ENCODE measurements around the gene GNG2.

GNG2 gene

DNA sequence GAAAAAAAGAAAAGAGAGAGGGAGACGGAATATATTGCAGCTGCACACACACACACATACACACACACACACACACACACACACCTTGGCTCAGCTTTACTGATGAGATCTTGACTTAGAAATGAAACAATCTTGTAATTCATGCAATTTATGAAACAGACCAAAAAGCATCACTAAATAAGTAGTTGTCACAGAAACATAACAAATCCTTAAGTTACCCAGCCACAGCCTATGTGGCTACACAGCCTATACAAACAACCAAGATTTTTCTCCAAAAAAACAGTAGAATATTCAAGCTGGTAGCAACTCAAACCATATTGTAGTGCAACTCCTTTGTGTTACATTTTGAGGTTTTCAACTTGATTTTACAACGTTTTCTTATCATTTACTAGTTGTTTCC, 37.9 kb upstream of the GNG2 start:
- TF ChIP-seq, protein P1, sequence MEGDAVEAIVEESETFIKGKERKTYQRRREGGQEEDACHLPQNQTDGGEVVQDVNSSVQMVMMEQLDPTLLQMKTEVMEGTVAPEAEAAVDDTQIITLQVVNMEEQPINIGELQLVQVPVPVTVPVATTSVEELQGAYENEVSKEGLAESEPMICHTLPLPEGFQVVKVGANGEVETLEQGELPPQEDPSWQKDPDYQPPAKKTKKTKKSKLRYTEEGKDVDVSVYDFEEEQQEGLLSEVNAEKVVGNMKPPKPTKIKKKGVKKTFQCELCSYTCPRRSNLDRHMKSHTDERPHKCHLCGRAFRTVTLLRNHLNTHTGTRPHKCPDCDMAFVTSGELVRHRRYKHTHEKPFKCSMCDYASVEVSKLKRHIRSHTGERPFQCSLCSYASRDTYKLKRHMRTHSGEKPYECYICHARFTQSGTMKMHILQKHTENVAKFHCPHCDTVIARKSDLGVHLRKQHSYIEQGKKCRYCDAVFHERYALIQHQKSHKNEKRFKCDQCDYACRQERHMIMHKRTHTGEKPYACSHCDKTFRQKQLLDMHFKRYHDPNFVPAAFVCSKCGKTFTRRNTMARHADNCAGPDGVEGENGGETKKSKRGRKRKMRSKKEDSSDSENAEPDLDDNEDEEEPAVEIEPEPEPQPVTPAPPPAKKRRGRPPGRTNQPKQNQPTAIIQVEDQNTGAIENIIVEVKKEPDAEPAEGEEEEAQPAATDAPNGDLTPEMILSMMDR (IDR thresholded peaks at IDR 0.05; ENCODE audit: low read depth, low read length): no peak
- H3K4me3 ChIP-seq (replicated peaks in 1 of 2; ENCODE audit: low read depth in 2 of 2, low read length in 2 of 2): no peak overlapping the region
- DNase-seq (ENCODE audit: low read depth in 2 of 2): no peak

DNA sequence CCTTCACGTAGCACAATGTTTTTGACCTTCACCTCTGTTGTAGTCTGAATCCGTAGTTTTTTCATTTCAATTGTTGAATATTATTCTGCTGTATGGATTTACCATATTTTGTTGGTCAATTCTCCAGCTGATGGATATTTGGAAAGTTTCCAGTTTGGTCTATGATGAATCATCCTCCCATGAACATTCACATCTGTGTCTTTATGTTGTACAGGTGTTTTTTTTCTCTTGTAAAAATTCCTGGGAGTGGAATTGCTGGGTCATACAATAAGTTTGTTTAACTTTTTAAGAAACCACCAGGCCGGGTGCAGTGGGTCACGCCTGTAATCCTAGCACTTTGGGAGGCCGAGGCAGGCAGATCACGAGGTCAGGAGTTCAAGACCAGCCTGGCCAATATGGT, 36.7 kb upstream of the GNG2 start:
- H3K4me3 ChIP-seq (replicated peaks in 1 of 2; ENCODE audit: low read depth in 2 of 2, low read length in 2 of 2): no peak overlapping the region
- peak in 1 of 2 donors; percentile 26 for DNase-seq (ENCODE audit: low read depth in 2 of 2)
- TF ChIP-seq, protein P1 (IDR thresholded peaks at IDR 0.05; ENCODE audit: low read depth, low read length): no peak

DNA sequence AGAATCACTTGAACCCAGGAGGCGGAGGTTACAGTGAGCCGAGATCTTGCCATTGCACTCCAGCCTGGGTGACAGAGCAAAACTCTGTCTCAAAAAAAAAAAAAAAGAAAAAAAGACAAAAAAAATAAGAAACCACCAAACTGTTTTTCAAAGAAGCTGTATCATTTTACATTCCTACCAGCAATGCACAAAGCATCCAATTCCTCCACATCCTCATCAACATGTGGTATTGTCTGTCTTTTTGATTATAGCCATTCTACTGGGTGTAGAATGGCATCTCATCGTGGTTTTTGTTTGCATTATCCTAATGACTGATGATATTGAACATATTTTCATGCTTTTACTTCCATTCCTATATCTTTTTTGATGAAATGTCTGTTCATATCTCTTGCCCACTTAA, 36.2 kb upstream of the GNG2 start:
- no peak overlapping the region for H3K4me3 ChIP-seq (replicated peaks in 1 of 2; ENCODE audit: low read depth in 2 of 2, low read length in 2 of 2)
- TF ChIP-seq, protein P1 (IDR thresholded peaks at IDR 0.05; ENCODE audit: low read depth, low read length): no peak
- no peak for DNase-seq (ENCODE audit: low read depth in 2 of 2)

DNA sequence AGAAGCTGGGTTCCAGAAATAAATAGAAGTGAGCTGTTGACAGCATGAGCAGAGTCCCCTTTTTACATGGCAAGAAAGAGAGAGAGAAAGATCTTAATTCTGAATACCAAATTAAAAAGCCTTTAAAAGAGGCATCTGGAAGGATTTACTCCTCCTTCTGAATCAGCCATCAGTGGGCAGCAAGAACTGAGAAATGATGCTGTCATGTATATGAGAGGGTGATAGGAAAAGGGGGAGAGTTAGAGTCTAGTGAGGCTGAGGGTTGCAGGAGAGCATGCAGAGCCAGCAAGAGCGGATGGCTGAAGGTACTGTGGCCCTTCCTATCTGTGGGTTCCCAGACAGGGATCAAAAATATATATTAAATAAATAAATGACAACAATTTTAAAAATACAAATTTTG, 34.5 kb upstream of the GNG2 start:
- no peak for DNase-seq (ENCODE audit: low read depth in 2 of 2)
- H3K4me3 ChIP-seq (replicated peaks in 1 of 2; ENCODE audit: low read depth in 2 of 2, low read length in 2 of 2): no peak overlapping the region
- TF ChIP-seq, protein P1 (IDR thresholded peaks at IDR 0.05; ENCODE audit: low read depth, low read length): no peak

DNA sequence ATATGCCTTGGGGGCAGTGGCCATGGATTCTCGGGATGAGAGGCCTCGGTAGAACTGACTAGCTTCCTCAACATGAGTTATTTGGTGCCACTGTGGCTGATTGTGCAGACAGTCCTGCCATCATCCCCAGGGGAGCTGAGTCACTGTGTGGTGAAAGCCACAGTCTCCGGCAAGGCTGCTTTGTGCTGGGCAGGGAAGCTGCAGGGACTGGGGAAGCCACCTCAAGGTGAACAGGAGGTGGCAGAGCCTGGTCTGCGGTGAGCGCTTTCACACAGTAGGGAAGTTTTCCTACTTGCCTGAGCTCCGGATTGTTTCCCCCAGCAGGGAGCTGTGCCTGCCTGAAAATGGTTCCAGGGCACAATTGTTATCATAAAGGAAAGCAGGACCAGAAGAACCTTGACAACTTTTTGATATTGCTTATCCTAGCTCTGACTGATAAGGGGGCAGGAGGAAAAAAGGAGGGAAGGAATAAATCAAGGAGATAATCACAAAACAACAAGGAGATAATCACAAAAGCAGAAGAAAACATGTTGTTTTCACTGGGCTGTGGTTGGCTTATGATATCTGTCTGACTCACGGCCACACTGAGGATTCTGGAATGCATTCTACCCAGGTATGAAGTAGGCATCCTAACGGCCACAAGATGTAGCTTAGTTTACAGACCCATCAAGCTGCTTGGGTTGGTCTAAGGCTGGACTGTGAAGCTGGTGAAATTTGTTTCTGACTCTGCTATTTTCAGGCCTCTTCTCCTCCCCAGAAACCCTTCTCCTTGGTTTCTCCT, 32.2 kb upstream of the GNG2 start:
- TF ChIP-seq, protein P1 (IDR thresholded peaks at IDR 0.05; ENCODE audit: low read depth, low read length): no peak
- peak in 1 of 2 donors; percentile 56 for DNase-seq (ENCODE audit: low read depth in 2 of 2)
- no peak overlapping the region for H3K4me3 ChIP-seq (replicated peaks in 1 of 2; ENCODE audit: low read depth in 2 of 2, low read length in 2 of 2)

DNA sequence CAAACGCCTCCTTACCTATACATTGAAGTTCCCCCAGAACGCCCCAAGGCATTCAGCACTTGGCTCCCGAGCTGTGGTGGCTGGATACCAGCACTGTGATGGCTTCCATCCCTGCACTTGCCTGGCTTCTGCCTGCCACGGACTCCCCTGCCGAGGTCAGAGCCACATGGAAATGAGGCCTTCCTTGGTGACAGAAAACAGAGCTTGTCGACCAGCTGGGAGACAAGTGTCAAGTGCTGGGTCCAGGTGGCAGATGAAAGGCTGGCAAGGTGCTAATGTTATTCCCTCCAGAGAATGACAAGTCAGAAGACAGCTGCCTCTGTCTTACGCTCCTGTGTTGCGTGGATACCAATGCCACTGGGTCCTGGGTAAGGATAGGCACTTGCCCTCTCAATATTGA, 26.2 kb upstream of the GNG2 start:
- H3K4me3 ChIP-seq (replicated peaks in 1 of 2; ENCODE audit: low read depth in 2 of 2, low read length in 2 of 2): no peak overlapping the region
- DNase-seq (ENCODE audit: low read depth in 2 of 2): no peak
- TF ChIP-seq, protein P1 (IDR thresholded peaks at IDR 0.05; ENCODE audit: low read depth, low read length): no peak

DNA sequence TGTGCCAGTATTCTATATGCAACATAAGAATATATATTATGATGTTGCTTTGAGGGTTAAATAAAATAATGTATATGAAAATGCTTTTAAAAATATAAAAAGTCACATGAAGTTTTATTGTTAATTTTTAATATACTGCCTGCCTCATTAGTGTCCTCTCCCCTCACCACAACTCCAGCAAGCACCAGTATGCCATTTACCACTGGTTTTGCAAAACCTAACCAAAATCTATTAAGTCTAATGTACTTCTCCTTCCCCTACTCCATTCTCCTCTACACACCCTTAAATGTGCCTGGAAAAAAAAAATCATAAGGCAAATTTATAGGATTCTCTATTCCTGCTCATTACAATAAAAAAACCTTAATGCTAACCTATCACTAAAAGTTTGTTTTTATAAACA, 24.0 kb upstream of the GNG2 start:
- DNase-seq (ENCODE audit: low read depth in 2 of 2): no peak
- no peak overlapping the region for H3K4me3 ChIP-seq (replicated peaks in 1 of 2; ENCODE audit: low read depth in 2 of 2, low read length in 2 of 2)
- TF ChIP-seq, protein P1 (IDR thresholded peaks at IDR 0.05; ENCODE audit: low read depth, low read length): no peak

Measured in cardiac fibroblast (primary cell).